Measurements from ENCODE around the gene CDC7. TPM values are rescaled to one million over a fixed set of nuclear protein-coding genes. Genes with fewer than 3 reads are reported as not detected.

CDC7 gene
- polyA plus RNA-seq, 1 donor (not counting 4 experiments of a cell fraction or from before 2014, with no cell fraction given): 8.1 TPM

- Histone ChIP-seq H2AFZ (ENCODE audit: control insufficient read depth, low read length) (no peak overlapping the region), H3K79me2 (ENCODE audit: control insufficient read depth, insufficient read depth, low read length) (no peaks in the 10 kb centered on the region), H3K4me1 (ENCODE audit: control insufficient read depth, extremely low read depth, insufficient read depth, low read length) (no peaks in the 10 kb centered on the region), H3K36me3 (ENCODE audit: control insufficient read depth in 2 of 2, extremely low read depth in 1 of 2, insufficient read depth in 2 of 2, low read length in 2 of 2) (no peaks in the 10 kb centered on the region), H3K9ac (ENCODE audit: control insufficient read depth, extremely low read depth, insufficient read depth, low read length) (no peak overlapping the region), H3K9me1 (ENCODE audit: control insufficient read depth, extremely low read depth, insufficient read depth, low read length) (no peaks in the 10 kb centered on the region), H3K4me3 (ENCODE audit: control insufficient read depth in 2 of 3, extremely low read depth in 1 of 3, insufficient read depth in 2 of 3, low read depth in 1 of 3, low read length in 3 of 3) (no peak overlapping the region), H3K27me3 (ENCODE audit: control insufficient read depth, extremely low read depth, insufficient read depth, low read length) (no peaks in the 10 kb centered on the region), H4K20me1 (ENCODE audit: control insufficient read depth, extremely low read depth, insufficient read depth, low read length) (no peaks in the 10 kb centered on the region), H3K27ac (ENCODE audit: control insufficient read depth, insufficient read depth, low read length) (no peak overlapping the region), H3K4me2 (ENCODE audit: control insufficient read depth, extremely low read depth, insufficient read depth, low read depth, low read length) (no peak overlapping the region), H3K9me3 (ENCODE audit: control insufficient read depth, low read depth, low read length) (no peaks in the 10 kb centered on the region)
- dilution Hi-C loops (cut with MboI; ENCODE audit: extremely low pct_ligation_motif_present, low sequenced_read_pairs): no loop called here
- no peak for TF ChIP-seq EZH2 (IDR thresholded peaks at IDR 0.05; ENCODE audit: low read length)
- no peak for TF ChIP-seq CTCF (optimal IDR thresholded peaks at IDR 0.05 in 1 of 3, IDR thresholded peaks at IDR 0.05 in 1 of 3, conservative IDR thresholded peaks at IDR 0.05 in 1 of 3; ENCODE audit: extremely low read depth in 1 of 3, insufficient read depth in 2 of 3, low read length in 3 of 3)
- FAIRE-seq (no peak), DNase-seq (ENCODE audit: low read depth, low spot score) (no peak)
Measured at GRCh38 chr1:91545506-91546300, 45.1 kb downstream of the CDC7 start.

- Histone ChIP-seq H3K36me3 (ENCODE audit: control insufficient read depth in 2 of 2, extremely low read depth in 1 of 2, insufficient read depth in 2 of 2, low read length in 2 of 2) (no peaks in the 10 kb centered on the region), H3K27me3 (ENCODE audit: control insufficient read depth, extremely low read depth, insufficient read depth, low read length) (no peaks in the 10 kb centered on the region), H3K9me1 (ENCODE audit: control insufficient read depth, extremely low read depth, insufficient read depth, low read length) (no peaks in the 10 kb centered on the region), H3K9ac (ENCODE audit: control insufficient read depth, extremely low read depth, insufficient read depth, low read length) (no peak overlapping the region), H3K27ac (ENCODE audit: control insufficient read depth, insufficient read depth, low read length) (no peak overlapping the region), H3K79me2 (ENCODE audit: control insufficient read depth, insufficient read depth, low read length) (no peaks in the 10 kb centered on the region), H3K9me3 (ENCODE audit: control insufficient read depth, low read depth, low read length) (no peaks in the 10 kb centered on the region), H3K4me2 (ENCODE audit: control insufficient read depth, extremely low read depth, insufficient read depth, low read depth, low read length) (no peak overlapping the region), H2AFZ (ENCODE audit: control insufficient read depth, low read length) (no peak overlapping the region), H4K20me1 (ENCODE audit: control insufficient read depth, extremely low read depth, insufficient read depth, low read length) (no peaks in the 10 kb centered on the region), H3K4me3 (ENCODE audit: control insufficient read depth in 2 of 3, extremely low read depth in 1 of 3, insufficient read depth in 2 of 3, low read depth in 1 of 3, low read length in 3 of 3) (no peak overlapping the region), H3K4me1 (ENCODE audit: control insufficient read depth, extremely low read depth, insufficient read depth, low read length) (no peaks in the 10 kb centered on the region)
- TF ChIP-seq EZH2 (IDR thresholded peaks at IDR 0.05; ENCODE audit: low read length) (no peak), CTCF (optimal IDR thresholded peaks at IDR 0.05 in 1 of 3, IDR thresholded peaks at IDR 0.05 in 1 of 3, conservative IDR thresholded peaks at IDR 0.05 in 1 of 3; ENCODE audit: extremely low read depth in 1 of 3, insufficient read depth in 2 of 3, low read length in 3 of 3) (no peak)
- dilution Hi-C loops (cut with MboI; ENCODE audit: extremely low pct_ligation_motif_present, low sequenced_read_pairs): no loop called here
- DNase-seq (ENCODE audit: low read depth, low spot score) (no peak), FAIRE-seq (no peak)
Measured at GRCh38 chr1:91546301-91546581, 45.6 kb downstream of the CDC7 start.
